Measurements from ENCODE around the gene LRRC52.

LRRC52 gene

GRCh38 chr1:165560883-165561656 lies 17.3 kb downstream of the LRRC52 start:
- Mint-ChIP-seq H3K27ac (no peak overlapping the region), H3K9me3 (no peaks in the 10 kb centered on the region), H3K4me3 (no peak overlapping the region), H3K36me3 (no peaks in the 10 kb centered on the region), H3K4me1 (no peaks in the 10 kb centered on the region), H3K27me3 (peaks cover 50% of the 10 kb centered on the region)
- DNase-seq: no peak
- CTCF ChIA-PET: no interaction called here

GRCh38 chr1:165562571-165562970 lies 18.8 kb downstream of the LRRC52 start:
- Mint-ChIP-seq H3K4me3 (no peak overlapping the region), H3K27me3 (peaks cover 51% of the 10 kb centered on the region), H3K9me3 (no peaks in the 10 kb centered on the region), H3K36me3 (no peaks in the 10 kb centered on the region), H3K4me1 (no peaks in the 10 kb centered on the region), H3K27ac (no peak overlapping the region)
- no peak for DNase-seq
- CTCF ChIA-PET: no interaction called here

GRCh38 chr1:165563551-165563950 lies 19.8 kb downstream of the LRRC52 start:
- no peaks in the 10 kb centered on the region for H3K9me3 Mint-ChIP-seq
- no peaks in the 10 kb centered on the region for H3K4me1 Mint-ChIP-seq
- CTCF ChIA-PET: no interaction called here
- H3K27me3 Mint-ChIP-seq: peaks cover 47% of the 10 kb centered on the region
- DNase-seq: no peak
- no peaks in the 10 kb centered on the region for H3K36me3 Mint-ChIP-seq
- H3K27ac Mint-ChIP-seq: no peak overlapping the region
- H3K4me3 Mint-ChIP-seq: no peak overlapping the region

GRCh38 chr1:165564561-165564960 lies 20.8 kb downstream of the LRRC52 start:
- Mint-ChIP-seq H3K36me3 (no peaks in the 10 kb centered on the region), H3K4me3 (no peak overlapping the region), H3K4me1 (no peaks in the 10 kb centered on the region), H3K27me3 (peaks cover 47% of the 10 kb centered on the region), H3K9me3 (no peaks in the 10 kb centered on the region), H3K27ac (no peak overlapping the region)
- CTCF ChIA-PET: interaction anchor here (0.5 kb wide), 1 partner anchor 197 kb away, joined by 3 read pairs; no protein-coding TSS in a partner anchor
- DNase-seq: no peak

GRCh38 chr1:165565751-165566490 lies 22.1 kb downstream of the LRRC52 start:
- no peaks in the 10 kb centered on the region for H3K4me1 Mint-ChIP-seq
- H3K36me3 Mint-ChIP-seq: no peaks in the 10 kb centered on the region
- H3K9me3 Mint-ChIP-seq: no peaks in the 10 kb centered on the region
- CTCF ChIA-PET: no interaction called here
- H3K27me3 Mint-ChIP-seq: peaks cover 40% of the 10 kb centered on the region
- no peak overlapping the region for H3K4me3 Mint-ChIP-seq
- no peak for DNase-seq
- H3K27ac Mint-ChIP-seq: no peak overlapping the region

- Mint-ChIP-seq H3K9me3 (no peaks in the 10 kb centered on the region), H3K4me3 (no peak overlapping the region), H3K27ac (no peak overlapping the region), H3K36me3 (no peaks in the 10 kb centered on the region), H3K4me1 (no peaks in the 10 kb centered on the region), H3K27me3 (peaks cover 23% of the 10 kb centered on the region)
- no peak for DNase-seq
- CTCF ChIA-PET: no interaction called here
These were observed 26.3 kb downstream of the LRRC52 start for GRCh38 chr1:165570078-165570477.

GRCh38 chr1:165573787-165574186 lies 30.0 kb downstream of the LRRC52 start:
- Mint-ChIP-seq H3K4me3 (no peak overlapping the region), H3K27me3 (peaks cover 23% of the 10 kb centered on the region), H3K9me3 (no peaks in the 10 kb centered on the region), H3K4me1 (no peaks in the 10 kb centered on the region), H3K36me3 (no peaks in the 10 kb centered on the region), H3K27ac (no peak overlapping the region)
- DNase-seq: no peak
- CTCF ChIA-PET: no interaction called here

GRCh38 chr1:165574295-165574694 lies 30.5 kb downstream of the LRRC52 start:
- Mint-ChIP-seq H3K9me3 (no peaks in the 10 kb centered on the region), H3K27me3 (peaks cover 25% of the 10 kb centered on the region), H3K4me1 (no peaks in the 10 kb centered on the region), H3K27ac (no peak overlapping the region), H3K4me3 (no peak overlapping the region), H3K36me3 (no peaks in the 10 kb centered on the region)
- no peak for DNase-seq
- CTCF ChIA-PET: no interaction called here

GRCh38 chr1:165575468-165576099 lies 31.8 kb downstream of the LRRC52 start:
- peaks cover 28% of the 10 kb centered on the region for H3K27me3 Mint-ChIP-seq

GRCh38 chr1:165576536-165576935 lies 32.7 kb downstream of the LRRC52 start:
- H3K9me3 Mint-ChIP-seq: no peaks in the 10 kb centered on the region
- no peaks in the 10 kb centered on the region for H3K36me3 Mint-ChIP-seq
- no peaks in the 10 kb centered on the region for H3K4me1 Mint-ChIP-seq
- no peak overlapping the region for H3K27ac Mint-ChIP-seq
- CTCF ChIA-PET: interaction anchor here (0.9 kb wide), 1 partner anchor 209 kb away, joined by 3 read pairs; no protein-coding TSS in a partner anchor
- H3K4me3 Mint-ChIP-seq: no peak overlapping the region
- no peak for DNase-seq
- H3K27me3 Mint-ChIP-seq: peaks cover 29% of the 10 kb centered on the region

More at GRCh38 chr1:165575468-165576099, 31.8 kb downstream of the LRRC52 start:
- CTCF ChIA-PET: interaction anchor here (0.7 to 0.9 kb wide), 2 partner anchors 20 to 208 kb away, joined by 3 read pairs; no protein-coding TSS in a partner anchor
- DNase-seq: no peak
- H3K27ac Mint-ChIP-seq: no peak overlapping the region
- no peaks in the 10 kb centered on the region for H3K36me3 Mint-ChIP-seq
- no peak overlapping the region for H3K4me3 Mint-ChIP-seq
- H3K4me1 Mint-ChIP-seq: no peaks in the 10 kb centered on the region
- H3K9me3 Mint-ChIP-seq: no peaks in the 10 kb centered on the region

GRCh38 chr1:165577707-165578106 lies 33.9 kb downstream of the LRRC52 start:
- CTCF ChIA-PET: no interaction called here
- Mint-ChIP-seq H3K4me1 (no peaks in the 10 kb centered on the region), H3K36me3 (no peaks in the 10 kb centered on the region), H3K4me3 (no peak overlapping the region), H3K27me3 (peaks cover 32% of the 10 kb centered on the region), H3K27ac (no peak overlapping the region), H3K9me3 (no peaks in the 10 kb centered on the region)
- no peak for DNase-seq

GRCh38 chr1:165580931-165581871 lies 37.4 kb downstream of the LRRC52 start:
- Mint-ChIP-seq H3K4me1 (no peaks in the 10 kb centered on the region), H3K36me3 (no peaks in the 10 kb centered on the region), H3K27me3 (peaks cover 28% of the 10 kb centered on the region), H3K4me3 (no peak overlapping the region), H3K27ac (no peak overlapping the region), H3K9me3 (no peaks in the 10 kb centered on the region)
- CTCF ChIA-PET: interaction anchor here (1.1 to 1.3 kb wide), 2 partner anchors 12 to 188 kb away, joined by 3 read pairs; no protein-coding TSS in a partner anchor
- DNase-seq: no peak

- H3K27ac Mint-ChIP-seq: no peak overlapping the region
- H3K4me1 Mint-ChIP-seq: no peaks in the 10 kb centered on the region
- no peaks in the 10 kb centered on the region for H3K36me3 Mint-ChIP-seq
- no peaks in the 10 kb centered on the region for H3K9me3 Mint-ChIP-seq
- H3K4me3 Mint-ChIP-seq: no peak overlapping the region
- no peak for DNase-seq
- H3K27me3 Mint-ChIP-seq: peaks cover 31% of the 10 kb centered on the region
- CTCF ChIA-PET: no interaction called here
These were observed 38.1 kb downstream of the LRRC52 start for GRCh38 chr1:165581926-165582325.
